GOT3 (cell line): Measurements from ENCODE around the gene CD300LD.
"Not testable (repeated sequence)": the region's sequence is repeated elsewhere in the genome, so short reads cannot be mapped to it uniquely, and the experiment has no call there.

ENCODE experiments used
- DNase-seq: peaks from one replicate; lab custom pipeline; 2025; ENCODE audit warnings: mixed read lengths; lab: John Stamatoyannopoulos, UW

The CD300LD gene

DNA sequence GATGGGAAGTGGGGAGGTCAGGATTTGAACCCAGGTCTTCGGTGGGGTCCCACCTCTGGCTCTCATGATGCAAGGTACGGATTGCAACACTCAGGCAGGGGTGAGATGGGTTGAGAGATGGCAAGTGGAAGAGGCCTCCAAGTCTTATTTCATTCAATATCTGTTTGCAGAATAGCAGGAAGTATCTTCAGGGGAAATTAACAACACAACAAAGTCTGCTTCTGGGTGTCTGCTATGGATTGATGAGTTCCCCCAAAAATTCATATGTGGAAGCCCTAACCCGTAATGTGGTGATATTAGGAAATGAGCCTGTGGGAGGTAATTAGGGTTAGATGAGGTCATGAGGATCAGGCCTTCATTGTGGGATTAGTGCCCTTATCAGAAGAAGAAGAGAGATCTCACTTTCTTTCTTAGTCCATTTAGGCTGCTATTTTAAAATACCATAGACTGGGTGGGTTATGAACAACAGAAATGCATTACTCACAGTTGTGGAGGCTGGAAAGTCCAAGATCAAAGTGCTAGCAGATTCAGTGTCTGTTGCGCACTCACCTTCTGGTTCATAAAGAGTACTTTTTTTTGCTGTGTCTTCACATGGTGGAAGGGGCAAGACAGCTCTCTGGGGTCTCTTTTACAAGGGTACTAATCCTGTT, 20.3 kb downstream of the CD300LD start:
- DNase-seq, result no peak

DNA sequence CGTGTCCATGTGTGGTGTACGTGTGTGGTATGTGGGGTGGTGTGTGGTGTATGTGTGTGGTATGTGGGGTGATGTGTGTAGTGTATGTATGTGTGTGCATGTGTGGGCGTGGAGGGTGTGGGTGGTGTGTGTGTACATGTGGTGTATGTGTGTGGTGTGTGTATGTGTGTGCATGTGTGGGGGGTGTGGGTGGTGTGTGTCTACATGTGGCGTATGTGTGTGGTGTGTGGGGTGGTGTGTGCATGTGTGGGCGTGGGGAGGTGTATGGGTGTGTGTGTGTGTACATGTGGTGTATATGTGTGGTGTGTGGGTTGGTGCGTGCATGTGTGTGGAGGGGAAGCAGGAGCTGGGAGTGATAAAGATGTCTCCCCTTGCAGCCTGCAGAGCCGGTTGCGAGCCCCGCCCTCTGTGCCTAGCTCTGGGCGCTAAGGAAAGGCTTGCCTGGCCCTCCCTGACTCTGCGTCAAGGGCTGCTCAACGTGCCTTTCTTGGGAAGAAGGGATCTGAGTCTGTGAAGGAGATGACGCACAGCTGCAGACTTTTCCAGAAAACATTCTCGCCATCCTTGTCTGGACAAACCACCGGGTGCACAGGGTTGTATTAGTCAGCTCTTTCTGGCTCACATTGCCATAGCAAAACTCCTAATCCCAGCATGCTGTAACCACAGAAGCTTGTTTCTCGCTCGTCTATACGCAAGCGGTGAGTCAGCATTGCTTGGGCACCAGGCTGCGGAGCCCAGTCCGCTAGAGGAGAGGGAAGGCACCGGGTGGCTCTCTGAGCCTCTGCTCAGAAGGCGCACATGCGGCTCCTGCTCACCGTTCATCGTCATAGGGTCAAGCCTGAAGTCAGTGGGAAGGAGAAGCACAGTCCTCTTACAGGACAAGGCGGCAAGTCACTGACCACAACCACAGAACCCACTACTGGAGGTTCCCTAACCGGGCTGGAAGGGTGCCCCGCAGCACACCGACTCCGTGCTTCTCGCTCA, 22.8 kb downstream of the CD300LD start:
- DNase-seq, result peak; percentile 81

DNA sequence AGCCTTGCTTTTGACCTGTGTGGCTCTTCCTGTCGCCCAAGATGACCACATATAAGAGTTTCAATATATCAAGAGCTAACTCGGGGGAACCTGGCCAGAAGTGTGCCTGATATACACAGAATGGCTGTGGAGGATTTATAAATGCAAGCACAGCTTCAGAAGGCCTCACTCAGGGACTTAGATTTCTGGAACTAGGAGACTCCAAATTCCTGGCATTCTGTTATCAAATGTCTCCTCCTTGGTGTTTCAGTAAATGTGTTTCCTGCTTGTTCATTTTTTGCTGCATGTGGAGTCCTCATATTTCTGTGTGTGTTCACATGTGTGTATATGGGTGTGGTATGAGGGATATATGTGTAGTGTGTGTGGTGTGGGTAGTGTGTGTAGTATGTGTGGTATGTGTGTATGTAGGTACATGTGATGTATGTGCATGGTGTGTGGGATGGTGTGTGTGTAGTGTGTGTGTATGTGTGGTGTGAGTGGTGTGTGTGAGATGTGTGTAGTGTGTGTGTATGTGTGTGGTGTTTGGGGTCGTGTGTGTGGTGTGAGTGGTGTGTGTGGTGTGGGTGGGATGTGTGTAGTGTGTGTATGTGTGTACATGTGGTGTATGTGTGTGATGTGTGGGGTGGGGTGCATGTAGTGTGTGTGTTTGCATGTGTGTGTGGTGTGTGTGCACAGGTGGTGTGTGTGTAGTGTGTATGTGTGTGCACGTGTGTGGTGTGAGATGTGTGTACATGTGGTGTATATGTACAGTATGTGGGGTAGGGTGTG, 23.8 kb downstream of the CD300LD start:
- no peak for DNase-seq

DNA sequence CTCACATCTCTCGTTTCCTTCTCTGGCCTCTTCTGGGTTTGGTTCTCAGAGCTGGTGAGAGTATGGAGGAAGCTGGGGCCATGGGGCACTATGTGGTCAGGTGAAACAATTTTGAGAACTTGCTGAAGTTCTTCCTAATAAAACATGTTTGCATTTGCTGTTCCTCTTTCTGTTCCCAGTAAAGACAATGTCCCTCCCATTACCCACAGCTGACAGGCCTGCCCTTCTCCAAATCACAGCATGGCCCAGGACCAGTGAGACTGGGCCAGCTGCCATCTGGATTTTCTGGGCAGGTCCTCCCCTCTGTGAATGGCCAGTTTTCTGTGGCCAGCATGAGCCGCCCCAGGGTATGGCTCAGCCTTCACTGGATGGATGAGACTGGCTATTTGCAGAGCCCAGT, 24.7 kb downstream of the CD300LD start, which contains the start of gene CD300H:
TSS of gene CD300H (minus strand) at position 113 of the 400 bp plus-strand sequence.
- no peak for DNase-seq

DNA sequence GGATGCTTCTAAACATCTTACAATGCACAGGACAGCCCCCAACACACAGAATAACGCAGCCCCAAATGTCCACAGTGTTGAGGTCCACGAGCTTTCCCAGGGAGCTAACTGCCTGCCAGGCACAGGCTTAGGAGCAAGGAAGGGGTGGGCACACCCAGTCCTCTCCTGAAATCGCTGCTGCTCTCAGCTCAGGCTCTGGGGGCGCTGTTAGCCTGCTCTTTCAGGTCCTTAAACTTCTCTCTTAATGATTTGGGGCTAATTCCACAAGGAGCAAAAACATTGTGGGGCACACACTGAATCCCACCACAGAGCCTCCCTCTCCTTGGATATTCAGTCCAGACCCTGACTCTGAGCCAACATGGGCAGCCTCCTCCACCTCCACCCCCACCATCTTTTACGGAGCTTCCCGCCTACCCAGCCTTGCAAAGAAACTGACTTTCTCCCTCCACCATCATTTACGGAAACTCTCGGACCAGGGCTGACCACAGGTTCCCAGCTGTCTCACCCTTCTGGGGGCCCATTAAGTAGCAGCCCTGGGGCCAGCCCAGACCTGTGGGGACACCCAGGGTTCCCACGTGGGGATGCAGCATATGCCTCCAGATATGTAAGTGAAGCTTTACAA, 25.8 kb downstream of the CD300LD start:
- DNase-seq, result no peak

DNA sequence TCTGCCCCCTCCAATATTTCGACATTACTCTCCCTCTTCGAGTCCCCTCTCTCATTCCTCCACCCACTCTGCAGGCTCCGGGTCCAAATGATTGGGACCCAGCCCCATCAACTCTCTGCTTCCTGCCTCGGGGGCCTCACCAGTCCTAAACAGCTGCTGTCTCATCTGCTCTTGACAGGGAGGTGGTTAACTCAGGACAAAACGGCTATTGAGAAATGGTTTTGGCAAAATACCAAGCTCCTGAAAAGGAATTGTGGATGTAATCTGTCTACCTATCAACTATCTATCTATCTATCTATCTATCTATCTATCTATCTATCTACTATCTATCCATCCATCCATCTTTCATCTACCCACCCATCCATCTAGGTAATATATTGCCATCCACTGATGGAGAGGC, 27.0 kb downstream of the CD300LD start:
- DNase-seq, result no peak

DNA sequence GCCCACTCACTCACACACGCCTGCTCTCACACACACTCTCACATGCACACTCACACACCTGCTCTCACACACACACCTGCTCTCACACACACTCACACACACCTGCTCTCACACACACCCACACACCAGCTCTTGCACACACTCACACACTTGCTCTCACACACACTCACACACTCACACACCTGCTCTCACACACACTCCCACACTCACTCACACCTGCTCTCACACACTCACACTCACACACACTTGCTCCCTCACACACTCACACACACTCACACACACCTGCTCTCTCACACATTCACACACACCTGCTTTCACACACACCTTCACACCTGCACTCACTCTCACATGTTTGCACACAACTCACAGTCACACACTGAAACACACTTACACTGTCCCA, 28.7 kb downstream of the CD300LD start:
- DNase-seq, result no peak

DNA sequence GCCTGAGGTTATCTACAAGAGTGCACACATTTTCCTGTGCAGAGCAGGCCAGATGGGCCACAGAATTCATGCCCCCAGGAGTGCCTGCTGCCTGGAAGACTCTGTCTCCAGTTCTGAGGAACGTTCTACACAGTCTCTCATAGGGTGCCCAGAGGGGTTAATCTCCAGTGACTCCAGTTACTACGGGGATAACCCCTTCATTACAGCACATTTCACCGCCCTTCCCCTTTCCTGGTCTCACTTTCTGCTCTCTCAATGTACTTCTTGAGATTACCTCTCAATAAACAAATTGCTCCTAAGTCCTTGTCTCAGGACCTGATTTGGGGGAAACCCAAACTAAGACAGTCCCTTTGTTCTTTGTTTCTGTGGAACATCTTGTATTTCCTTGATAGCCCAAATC, 30.5 kb downstream of the CD300LD start:
- DNase-seq, result no peak

DNA sequence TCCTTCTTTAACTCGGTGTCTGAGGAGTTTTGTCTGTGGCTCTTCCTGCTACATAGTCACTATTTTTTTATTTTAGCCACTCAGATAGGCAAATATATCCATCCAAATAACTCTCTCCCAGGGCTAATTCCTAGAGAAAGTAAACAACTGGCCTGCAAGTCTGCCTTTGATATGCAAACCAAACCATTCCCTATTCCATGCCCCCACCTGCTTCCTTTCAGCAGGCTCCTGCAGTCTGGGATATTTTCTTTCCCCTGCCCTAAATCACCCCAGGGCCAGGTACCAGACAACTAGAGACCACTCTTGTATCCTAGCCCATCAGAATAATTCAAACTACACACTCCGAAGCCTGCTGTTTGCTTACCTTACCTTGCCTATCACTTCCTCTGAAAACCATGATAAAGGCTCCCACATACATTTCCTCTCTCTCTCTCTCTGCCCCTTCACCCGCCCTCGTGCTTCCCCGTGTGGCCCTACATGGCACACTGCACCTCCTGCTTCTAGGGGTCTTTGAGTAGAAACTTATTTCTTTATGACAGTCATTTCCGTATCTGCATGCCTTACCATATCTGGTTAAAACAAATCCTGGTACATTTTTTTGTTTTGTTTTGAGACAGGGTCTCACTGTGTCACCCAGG, 33.1 kb downstream of the CD300LD start:
- DNase-seq, result no peak

DNA sequence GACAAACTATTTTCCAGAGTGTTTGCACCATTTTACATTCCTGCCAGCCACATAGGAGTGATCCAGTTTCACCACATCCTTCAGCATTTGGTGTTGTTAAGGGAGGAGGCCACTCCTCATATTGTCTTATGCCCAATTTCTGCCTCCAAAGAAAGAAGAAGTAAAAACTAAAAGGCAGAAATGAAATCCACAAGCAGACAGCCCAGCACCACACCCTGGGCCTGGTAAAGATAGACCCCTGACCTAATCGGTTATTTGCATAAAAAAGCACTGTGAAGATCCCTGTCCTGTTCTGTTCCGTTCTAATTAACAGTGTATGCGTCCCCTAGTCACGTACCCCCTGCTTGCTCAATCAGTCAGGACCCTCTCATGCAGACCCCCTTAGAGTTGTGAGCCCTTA, 33.7 kb downstream of the CD300LD start:
- not testable (repeated sequence) for DNase-seq

DNA sequence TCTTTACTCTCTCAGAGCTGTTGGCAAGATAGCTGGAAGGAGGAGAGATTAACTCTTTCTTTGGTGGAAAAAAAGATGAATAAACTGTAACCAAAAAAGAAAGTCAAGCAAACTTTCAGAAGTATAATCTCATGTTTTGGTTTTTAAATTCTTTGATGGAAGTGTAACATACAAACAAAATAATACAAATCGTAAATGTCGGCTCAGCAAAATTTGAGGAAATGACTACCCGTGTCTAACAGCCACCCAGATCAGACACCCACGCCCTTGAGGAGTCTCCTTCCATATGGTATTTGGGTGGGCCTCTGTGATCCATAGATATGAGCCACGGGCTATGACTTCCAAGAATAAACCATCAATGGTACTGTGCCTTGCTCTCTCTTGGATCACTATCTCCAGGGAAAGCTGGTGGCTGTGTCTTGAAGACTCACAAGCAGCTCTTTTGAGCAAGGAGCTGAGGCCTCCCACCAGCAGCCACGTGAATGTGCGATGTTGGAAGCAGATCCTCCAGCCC, 36.6 kb downstream of the CD300LD start:
- no peak for DNase-seq

DNA sequence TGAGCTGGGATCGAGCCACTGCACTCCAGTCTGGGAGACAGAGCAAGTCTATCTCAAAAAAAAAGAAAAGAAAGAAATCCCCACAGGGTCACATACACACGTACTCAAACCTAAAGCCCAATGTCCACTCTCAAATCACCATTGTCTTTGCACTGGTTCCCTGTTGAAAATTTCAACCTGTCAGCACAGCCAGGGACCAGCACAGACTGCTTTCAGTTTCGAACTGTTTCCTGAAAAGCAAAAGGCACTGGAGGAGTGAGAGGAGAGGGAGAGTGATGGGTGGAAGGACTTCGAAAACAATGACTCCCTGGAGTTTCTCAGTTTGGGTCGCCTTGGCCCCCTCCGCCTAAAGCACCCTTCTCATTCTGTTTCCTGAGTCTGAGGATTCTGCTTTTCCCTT, 37.2 kb downstream of the CD300LD start:
- DNase-seq, result no peak

DNA sequence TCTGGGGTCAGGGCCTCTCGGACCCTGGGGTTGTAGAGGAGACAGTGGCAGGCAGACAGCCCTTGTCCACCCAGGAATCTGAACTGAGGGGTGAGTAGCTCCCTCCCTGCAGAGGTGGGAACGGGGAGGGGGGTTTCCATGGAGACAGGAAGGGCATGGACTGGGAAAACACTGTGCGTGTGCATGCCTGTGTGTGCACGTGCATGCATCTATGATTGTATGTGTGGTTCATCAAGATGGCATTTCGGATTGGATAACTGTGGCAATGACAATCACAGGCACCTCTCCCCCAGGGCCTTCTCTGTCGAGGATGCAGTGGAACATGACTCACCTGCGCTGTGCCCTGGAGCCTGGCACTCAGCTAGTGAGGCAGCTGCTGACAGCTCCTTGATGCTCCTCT, 40.0 kb downstream of the CD300LD start:
- no peak for DNase-seq

DNA sequence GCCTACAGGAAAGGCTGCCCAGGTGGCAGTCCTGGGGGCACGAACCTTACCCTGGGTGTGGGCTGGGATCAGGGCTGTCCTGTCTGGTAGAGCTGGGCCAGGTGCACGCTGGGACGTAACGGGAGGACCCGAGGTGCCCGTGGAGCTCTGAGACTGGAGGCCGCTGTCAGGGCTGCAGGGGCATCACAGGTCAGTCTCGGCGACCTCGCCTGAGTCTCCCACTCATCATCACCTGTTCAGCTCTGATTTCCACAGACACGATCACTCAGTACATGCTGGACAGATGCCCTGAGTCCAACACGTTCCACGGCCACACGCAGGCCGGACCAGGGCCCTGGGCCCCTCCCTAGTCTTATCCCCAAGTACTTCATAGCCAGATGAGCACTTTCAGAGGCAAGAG, 41.5 kb downstream of the CD300LD start:
- DNase-seq, result no peak

DNA sequence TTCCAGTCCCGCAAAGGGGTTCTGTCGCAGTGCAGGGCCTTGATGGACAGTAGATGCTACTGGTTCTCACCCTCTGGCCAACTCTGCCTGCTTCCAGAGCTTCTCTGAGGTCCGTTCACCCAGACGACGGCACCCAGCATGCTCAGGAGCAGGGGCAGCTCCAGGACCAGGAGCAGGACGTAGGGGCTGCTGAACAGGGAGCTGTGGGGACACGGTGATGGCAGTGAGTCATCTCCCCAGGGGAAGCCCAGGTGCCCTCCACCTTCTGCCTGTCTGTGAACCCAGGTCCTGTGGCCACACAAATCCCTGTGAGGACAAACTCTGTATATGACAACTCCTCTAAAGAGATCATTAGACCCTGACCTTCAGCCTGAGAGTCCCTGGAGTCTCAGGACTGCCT, 42.7 kb downstream of the CD300LD start:
- DNase-seq, result no peak

DNA sequence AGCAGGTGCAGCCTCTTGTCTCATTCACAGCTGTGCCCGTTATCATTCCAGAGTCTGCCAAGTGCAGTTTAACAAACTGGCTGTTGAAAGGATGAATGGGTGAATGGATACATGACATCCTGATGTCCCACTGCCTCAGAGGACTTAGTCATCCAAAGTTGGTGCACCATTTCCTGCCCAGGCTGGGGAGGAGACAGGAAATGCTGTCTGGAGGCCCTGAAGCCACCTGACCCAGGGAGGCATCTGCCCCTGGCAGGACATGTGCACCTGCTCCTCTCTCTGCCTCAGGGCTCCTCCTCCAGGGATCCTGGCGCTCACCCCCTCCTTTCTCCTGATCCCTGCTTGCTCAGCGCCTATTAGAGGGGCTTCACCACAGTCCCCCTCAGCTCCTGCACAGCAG, 44.3 kb downstream of the CD300LD start:
- no peak for DNase-seq

DNA sequence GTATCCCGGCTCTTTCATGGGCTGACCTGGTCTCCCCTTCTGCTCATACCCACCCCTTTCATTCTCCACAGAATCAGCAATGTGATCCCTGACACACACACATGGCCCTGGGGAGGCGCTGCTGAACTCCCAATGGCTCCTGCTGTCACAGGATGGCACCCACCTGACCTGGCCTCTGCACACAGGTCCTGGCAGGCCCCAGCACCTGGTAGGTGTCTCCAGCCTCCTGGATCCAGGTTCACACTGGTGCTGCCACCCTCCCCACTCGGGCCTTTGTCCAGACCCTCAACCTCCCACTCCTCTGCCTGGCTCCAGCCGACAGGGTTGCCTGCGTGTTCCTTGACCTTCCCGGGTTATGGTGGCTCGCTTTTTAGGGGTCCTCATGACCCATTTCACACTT, 44.8 kb downstream of the CD300LD start:
- no peak for DNase-seq

DNA sequence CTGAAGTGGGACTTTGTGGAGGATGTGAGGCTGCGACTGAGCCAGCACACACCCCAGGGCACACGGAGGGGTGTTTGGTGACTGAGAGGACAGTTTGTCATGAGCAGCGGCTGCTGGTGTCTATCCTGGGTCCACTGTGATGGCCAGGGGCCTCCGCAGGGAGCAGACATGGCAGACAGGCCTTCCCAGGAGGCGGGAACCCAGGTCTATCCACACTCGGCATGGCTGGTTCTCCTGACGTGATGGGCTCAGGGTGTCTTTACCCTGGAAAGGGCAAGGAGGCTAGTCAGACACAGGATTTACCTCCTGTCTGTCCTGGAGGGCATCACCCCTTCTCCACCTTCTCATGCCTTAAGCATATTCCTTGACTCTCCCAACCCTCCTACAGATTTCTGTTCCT, 45.5 kb downstream of the CD300LD start:
- DNase-seq, result no peak

DNA sequence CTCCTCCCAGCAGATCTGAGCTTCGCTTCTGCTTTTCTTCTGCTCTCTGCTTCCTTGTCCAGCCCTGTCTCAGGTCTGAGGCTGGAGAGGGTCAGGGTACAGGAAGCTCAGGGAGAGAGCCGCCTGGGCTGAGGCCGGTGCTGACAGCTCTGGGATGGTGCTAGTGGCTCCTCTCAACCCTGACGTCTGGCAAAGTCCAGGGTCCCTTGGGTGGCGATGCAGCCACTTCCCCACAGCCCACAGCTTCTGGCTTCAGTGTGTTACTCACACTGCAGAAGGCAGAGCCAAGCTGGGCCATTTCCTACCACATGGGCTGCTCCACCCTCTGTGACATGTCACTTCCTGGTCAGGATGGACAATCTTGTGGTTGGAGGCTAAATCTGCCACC, 46.2 kb downstream of the CD300LD start, which contains the start of gene CD300C:
TSS of gene CD300C (minus strand) at position 273 of the 388 bp plus-strand sequence. CDS start 333 bp downstream, outside the sequence.
- DNase-seq, result no peak

DNA sequence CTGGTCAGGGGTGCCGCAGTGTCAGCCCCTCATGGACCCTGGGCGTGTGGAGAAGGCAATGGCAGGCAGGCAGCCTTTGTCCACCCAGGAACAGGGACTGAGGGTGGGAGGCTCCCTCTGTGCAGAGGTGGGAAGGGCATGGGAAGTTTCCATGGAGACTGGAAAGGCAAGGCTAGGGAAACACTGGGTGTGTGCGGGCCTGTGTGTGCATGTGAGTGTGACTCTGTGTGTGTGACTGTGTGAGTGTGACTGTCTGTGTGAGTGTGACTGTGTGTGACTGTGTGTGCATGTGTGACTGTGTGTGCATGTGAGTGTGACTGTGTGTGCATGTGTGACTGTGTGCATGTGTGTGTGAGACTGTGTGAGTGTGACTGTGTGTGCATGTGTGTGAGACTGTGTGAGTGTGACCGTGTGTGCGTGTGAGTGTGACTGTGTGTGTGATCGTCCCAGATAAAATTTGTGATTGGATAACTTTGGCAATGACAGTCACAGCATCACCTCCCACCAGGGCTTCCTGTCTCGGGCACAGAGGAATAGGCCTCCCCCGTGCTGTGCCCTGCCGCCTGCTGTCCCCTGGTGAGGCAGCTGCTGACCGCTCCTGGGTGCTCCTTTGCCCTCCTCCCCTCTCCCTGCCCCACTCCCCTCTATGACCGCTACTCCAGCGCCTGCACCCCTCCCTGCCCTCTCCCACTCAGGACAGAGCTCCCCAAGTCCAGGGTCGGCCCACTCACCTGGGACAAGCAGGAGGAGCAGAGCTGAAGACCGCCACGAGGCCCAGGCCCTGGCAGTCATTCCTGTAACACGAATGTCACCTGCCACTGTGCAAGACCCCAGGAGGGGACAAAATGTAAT, 46.9 kb downstream of the CD300LD start:
- no peak for DNase-seq
